ENCODE results near the gene DSTYK. TPM values are rescaled to one million over a fixed set of nuclear protein-coding genes. Genes with fewer than 3 reads are reported as not detected.

The DSTYK gene
- total and polyA plus RNA-seq, 2 experiments from 2014 or later: 6.1 to 10.7 TPM

DNA sequence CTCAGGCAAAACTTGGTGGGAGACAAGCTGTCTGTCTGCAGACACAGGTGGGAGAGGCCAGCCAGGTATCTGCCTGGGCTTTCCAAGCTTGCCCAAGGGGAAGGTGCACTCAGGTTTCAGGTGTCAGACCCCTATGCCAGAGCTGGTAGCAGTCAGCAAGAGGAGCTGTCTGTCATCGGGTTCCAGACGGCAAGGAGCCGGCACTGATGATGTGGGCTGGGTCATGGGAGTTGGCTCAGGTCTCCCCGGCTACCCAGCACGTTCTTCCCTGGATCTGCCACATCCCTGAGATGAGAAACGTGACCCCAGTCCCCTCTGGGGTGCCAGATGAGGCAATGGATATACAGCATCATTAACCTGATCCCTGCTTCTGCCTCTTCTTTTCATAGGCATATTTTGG is 39.2 kb upstream of the DSTYK start:
- H3K4me3 ChIP-seq: no peak overlapping the region
- DNase-seq (ENCODE audit: low spot score): no peak
- no peaks in the 10 kb centered on the region for H3K79me2 ChIP-seq (replicated peaks; ENCODE audit: insufficient read depth)
- H3K4me2 ChIP-seq: no peak overlapping the region
- no peaks in the 10 kb centered on the region for H3K27me3 ChIP-seq (ENCODE audit: insufficient read depth)
- TF ChIP-seq EZH2 (IDR thresholded peaks at IDR 0.05; ENCODE audit: low read depth, unreplicated experiment) (no peak), ZNF114 (CRISPR knock-in tag; IDR thresholded peaks at IDR 0.05) (no peak), POLR2AphosphoS5 (IDR thresholded peaks at IDR 0.05; ENCODE audit: low read depth) (no peak), EZH2phosphoT487 (IDR thresholded peaks at IDR 0.05; ENCODE audit: unreplicated experiment) (no peak), CREB1 (CRISPR knock-in tag; IDR thresholded peaks at IDR 0.05; ENCODE audit: low read depth) (no peak), ZNF331 (CRISPR knock-in tag; IDR thresholded peaks at IDR 0.05; ENCODE audit: low read depth) (no peak), STAT1 (IDR thresholded peaks at IDR 0.05; ENCODE audit: unreplicated experiment) (no peak), NANOG (IDR thresholded peaks at IDR 0.05; ENCODE audit: borderline replicate concordance) (no peak), JUNB (IDR thresholded peaks at IDR 0.05; ENCODE audit: unreplicated experiment) (no peak)
- TF ChIP-seq, protein P1, sequence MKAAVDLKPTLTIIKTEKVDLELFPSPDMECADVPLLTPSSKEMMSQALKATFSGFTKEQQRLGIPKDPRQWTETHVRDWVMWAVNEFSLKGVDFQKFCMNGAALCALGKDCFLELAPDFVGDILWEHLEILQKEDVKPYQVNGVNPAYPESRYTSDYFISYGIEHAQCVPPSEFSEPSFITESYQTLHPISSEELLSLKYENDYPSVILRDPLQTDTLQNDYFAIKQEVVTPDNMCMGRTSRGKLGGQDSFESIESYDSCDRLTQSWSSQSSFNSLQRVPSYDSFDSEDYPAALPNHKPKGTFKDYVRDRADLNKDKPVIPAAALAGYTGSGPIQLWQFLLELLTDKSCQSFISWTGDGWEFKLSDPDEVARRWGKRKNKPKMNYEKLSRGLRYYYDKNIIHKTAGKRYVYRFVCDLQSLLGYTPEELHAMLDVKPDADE (IDR thresholded peaks at IDR 0.05): no peak
- TF ChIP-seq, protein P2, sequence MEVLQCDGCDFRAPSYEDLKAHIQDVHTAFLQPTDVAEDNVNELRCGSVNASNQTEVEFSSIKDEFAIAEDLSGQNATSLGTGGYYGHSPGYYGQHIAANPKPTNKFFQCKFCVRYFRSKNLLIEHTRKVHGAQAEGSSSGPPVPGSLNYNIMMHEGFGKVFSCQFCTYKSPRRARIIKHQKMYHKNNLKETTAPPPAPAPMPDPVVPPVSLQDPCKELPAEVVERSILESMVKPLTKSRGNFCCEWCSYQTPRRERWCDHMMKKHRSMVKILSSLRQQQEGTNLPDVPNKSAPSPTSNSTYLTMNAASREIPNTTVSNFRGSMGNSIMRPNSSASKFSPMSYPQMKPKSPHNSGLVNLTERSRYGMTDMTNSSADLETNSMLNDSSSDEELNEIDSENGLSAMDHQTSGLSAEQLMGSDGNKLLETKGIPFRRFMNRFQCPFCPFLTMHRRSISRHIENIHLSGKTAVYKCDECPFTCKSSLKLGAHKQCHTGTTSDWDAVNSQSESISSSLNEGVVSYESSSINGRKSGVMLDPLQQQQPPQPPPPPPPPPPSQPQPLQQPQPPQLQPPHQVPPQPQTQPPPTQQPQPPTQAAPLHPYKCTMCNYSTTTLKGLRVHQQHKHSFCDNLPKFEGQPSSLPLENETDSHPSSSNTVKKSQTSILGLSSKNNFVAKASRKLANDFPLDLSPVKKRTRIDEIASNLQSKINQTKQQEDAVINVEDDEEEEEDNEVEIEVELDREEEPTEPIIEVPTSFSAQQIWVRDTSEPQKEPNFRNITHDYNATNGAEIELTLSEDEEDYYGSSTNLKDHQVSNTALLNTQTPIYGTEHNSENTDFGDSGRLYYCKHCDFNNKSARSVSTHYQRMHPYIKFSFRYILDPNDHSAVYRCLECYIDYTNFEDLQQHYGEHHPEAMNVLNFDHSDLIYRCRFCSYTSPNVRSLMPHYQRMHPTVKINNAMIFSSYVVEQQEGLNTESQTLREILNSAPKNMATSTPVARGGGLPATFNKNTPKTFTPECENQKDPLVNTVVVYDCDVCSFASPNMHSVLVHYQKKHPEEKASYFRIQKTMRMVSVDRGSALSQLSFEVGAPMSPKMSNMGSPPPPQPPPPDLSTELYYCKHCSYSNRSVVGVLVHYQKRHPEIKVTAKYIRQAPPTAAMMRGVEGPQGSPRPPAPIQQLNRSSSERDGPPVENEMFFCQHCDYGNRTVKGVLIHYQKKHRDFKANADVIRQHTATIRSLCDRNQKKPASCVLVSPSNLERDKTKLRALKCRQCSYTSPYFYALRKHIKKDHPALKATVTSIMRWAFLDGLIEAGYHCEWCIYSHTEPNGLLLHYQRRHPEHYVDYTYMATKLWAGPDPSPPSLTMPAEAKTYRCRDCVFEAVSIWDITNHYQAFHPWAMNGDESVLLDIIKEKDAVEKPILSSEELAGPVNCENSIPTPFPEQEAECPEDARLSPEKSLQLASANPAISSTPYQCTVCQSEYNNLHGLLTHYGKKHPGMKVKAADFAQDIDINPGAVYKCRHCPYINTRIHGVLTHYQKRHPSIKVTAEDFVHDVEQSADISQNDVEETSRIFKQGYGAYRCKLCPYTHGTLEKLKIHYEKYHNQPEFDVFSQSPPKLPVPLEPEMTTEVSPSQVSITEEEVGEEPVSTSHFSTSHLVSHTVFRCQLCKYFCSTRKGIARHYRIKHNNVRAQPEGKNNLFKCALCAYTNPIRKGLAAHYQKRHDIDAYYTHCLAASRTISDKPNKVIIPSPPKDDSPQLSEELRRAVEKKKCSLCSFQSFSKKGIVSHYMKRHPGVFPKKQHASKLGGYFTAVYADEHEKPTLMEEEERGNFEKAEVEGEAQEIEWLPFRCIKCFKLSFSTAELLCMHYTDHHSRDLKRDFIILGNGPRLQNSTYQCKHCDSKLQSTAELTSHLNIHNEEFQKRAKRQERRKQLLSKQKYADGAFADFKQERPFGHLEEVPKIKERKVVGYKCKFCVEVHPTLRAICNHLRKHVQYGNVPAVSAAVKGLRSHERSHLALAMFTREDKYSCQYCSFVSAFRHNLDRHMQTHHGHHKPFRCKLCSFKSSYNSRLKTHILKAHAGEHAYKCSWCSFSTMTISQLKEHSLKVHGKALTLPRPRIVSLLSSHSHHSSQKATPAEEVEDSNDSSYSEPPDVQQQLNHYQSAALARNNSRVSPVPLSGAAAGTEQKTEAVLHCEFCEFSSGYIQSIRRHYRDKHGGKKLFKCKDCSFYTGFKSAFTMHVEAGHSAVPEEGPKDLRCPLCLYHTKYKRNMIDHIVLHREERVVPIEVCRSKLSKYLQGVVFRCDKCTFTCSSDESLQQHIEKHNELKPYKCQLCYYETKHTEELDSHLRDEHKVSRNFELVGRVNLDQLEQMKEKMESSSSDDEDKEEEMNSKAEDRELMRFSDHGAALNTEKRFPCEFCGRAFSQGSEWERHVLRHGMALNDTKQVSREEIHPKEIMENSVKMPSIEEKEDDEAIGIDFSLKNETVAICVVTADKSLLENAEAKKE (CRISPR knock-in tag; IDR thresholded peaks at IDR 0.05): no peak
- TF ChIP-seq, protein P3, sequence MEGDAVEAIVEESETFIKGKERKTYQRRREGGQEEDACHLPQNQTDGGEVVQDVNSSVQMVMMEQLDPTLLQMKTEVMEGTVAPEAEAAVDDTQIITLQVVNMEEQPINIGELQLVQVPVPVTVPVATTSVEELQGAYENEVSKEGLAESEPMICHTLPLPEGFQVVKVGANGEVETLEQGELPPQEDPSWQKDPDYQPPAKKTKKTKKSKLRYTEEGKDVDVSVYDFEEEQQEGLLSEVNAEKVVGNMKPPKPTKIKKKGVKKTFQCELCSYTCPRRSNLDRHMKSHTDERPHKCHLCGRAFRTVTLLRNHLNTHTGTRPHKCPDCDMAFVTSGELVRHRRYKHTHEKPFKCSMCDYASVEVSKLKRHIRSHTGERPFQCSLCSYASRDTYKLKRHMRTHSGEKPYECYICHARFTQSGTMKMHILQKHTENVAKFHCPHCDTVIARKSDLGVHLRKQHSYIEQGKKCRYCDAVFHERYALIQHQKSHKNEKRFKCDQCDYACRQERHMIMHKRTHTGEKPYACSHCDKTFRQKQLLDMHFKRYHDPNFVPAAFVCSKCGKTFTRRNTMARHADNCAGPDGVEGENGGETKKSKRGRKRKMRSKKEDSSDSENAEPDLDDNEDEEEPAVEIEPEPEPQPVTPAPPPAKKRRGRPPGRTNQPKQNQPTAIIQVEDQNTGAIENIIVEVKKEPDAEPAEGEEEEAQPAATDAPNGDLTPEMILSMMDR (conservative IDR thresholded peaks at IDR 0.05; ENCODE audit: low read depth in 2 of 2): no peak
- TF ChIP-seq, protein P4, sequence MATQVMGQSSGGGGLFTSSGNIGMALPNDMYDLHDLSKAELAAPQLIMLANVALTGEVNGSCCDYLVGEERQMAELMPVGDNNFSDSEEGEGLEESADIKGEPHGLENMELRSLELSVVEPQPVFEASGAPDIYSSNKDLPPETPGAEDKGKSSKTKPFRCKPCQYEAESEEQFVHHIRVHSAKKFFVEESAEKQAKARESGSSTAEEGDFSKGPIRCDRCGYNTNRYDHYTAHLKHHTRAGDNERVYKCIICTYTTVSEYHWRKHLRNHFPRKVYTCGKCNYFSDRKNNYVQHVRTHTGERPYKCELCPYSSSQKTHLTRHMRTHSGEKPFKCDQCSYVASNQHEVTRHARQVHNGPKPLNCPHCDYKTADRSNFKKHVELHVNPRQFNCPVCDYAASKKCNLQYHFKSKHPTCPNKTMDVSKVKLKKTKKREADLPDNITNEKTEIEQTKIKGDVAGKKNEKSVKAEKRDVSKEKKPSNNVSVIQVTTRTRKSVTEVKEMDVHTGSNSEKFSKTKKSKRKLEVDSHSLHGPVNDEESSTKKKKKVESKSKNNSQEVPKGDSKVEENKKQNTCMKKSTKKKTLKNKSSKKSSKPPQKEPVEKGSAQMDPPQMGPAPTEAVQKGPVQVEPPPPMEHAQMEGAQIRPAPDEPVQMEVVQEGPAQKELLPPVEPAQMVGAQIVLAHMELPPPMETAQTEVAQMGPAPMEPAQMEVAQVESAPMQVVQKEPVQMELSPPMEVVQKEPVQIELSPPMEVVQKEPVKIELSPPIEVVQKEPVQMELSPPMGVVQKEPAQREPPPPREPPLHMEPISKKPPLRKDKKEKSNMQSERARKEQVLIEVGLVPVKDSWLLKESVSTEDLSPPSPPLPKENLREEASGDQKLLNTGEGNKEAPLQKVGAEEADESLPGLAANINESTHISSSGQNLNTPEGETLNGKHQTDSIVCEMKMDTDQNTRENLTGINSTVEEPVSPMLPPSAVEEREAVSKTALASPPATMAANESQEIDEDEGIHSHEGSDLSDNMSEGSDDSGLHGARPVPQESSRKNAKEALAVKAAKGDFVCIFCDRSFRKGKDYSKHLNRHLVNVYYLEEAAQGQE (IDR thresholded peaks at IDR 0.05; ENCODE audit: unreplicated experiment): no peak
- H3K27ac Mint-ChIP-seq: no peak overlapping the region
- no peaks in the 10 kb centered on the region for H3F3A ChIP-seq (replicated peaks; ENCODE audit: low read depth)
- no peaks in the 10 kb centered on the region for H3K9me3 Mint-ChIP-seq
- H3K4me1 ChIP-seq (ENCODE audit: insufficient read depth): no peaks in the 10 kb centered on the region; the same call in 1 of the 2 replicates
- no peaks in the 10 kb centered on the region for H3K36me3 ChIP-seq (ENCODE audit: insufficient read depth)
- H3K27me3 Mint-ChIP-seq (ENCODE audit: insufficient read depth, low read depth, poor library complexity): peaks cover 3% of the 10 kb centered on the region
- no peak overlapping the region for H3K27ac ChIP-seq (ENCODE audit: low read depth)
- peaks cover 22% of the 10 kb centered on the region; the same call in 2 of the 3 replicates for H3K4me1 Mint-ChIP-seq
- no peaks in the 10 kb centered on the region for H4K20me1 ChIP-seq (replicated peaks; ENCODE audit: insufficient read depth)
- no peak overlapping the region for H2AFZ ChIP-seq
- peak; percentile 61 for ATAC-seq
- no peaks in the 10 kb centered on the region for H3K9me2 ChIP-seq (ENCODE audit: insufficient read depth)
- H3K4me3 Mint-ChIP-seq: no peak overlapping the region
- H3K36me3 Mint-ChIP-seq (ENCODE audit: low read depth): no peaks in the 10 kb centered on the region; the same call in 2 of the 3 replicates

Data from GM23338 (cell line).